Stimulated activated CD8-positive, alpha-beta memory T cell treated with anti-CD3 and anti-CD28 coated beads, Interleukin-7, amount 100 ng/mL, for 24 hours (primary cell): ENCODE data around the gene COL6A1.
"Not testable (repeated sequence)": the region's sequence is repeated elsewhere in the genome, so short reads cannot be mapped to it uniquely, and the experiment has no call there.

ENCODE experiments used
- DNase-seq: peaks from one replicate; pipeline ENCODE4 v3.0.0-alpha.2; 2020; ENCODE audit warnings: low read depth

The COL6A1 gene

GRCh38 chr21:46028573-46029091 lies 47.1 kb downstream of the COL6A1 start:
- DNase-seq: no peak

- no peak for DNase-seq
Measured at GRCh38 chr21:46029186-46029924, 47.8 kb downstream of the COL6A1 start.

DNA sequence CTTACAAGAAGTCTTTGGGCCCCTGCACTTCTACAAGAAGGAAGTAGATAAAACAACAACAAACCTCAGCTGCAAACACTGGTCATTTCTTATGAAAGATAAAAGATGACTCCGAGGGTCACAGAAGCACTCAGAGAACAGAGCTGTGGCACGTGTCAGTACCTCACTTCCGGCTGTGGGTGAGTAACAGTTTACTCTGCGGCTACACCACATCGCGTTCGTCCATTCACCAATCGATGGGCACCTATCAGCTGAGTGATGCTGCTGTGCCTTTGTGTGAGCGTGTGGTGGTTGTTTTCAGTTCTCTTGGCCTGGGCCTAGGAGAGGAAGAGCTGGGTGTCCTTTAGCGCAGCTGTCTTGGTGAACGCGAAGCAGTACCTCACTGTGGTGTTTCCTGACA lies 49.9 kb downstream of the COL6A1 start:
- no peak for DNase-seq

DNA sequence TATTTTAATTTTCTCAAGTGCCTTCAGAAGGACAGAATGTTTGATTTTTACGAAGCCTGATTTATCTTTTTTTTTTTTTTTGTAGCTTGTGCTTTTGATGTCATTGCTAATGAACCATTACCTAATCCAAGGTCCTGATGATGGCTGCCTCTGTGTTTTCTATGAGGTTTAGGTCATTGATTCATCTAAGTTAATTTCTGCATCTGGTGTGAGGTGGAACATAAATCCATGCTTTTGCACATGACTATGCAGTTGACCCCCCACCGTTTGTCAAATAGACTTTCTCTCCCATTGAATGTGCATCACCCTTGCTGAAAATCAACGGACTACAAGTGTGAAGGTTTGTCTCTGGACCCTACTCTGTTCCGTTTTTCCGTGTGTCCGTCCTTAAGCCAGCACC lies 50.5 kb downstream of the COL6A1 start:
- no peak for DNase-seq

DNA sequence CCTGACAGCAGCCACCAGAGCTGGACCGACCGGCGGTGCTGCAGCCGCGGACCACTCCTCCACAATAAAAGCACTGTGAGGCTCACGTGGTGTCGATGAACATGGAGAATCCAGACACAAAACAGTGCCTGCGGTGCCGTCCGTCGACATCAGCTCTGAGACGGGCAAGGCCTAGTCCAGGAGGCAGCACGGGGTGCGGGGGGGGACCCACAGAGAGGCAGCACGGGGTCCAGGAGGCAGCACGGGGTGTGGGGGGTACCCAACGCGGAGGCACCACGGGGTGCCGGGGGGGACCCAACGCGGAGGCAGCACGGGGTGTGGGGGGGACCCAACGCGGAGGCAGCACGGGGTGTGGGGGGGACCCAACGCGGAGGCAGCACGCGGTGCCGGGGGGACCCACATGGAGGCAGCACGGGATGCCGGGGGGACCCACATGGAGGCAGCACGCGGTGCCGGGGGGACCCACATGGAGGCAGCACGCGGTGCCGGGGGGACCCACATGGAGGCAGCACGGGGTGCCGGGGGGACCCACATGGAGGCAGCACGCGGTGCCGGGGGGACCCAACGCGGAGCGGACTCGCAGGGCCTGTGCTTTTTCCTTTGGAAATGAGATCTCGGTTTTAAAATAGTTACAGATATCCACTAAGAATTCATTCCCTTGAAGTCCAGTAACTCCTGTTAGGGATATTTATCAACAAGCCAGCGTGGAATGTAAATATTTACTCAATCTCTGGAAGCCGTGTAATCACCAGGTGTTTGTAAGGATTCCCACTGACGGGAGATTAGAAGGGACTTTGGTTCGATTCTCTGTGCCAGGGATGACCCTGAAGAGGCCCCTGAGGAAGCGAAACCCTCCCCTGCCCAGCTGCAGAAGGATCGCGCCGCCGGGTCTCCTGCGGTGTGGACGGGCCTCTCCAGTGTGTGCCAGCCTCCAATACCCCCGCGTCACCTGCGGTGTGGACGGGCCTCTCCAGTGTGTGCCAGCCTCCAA lies 52.1 kb downstream of the COL6A1 start:
- DNase-seq: no peak

GRCh38 chr21:46035809-46036695 lies 54.5 kb downstream of the COL6A1 start:
- no peak for DNase-seq

DNA sequence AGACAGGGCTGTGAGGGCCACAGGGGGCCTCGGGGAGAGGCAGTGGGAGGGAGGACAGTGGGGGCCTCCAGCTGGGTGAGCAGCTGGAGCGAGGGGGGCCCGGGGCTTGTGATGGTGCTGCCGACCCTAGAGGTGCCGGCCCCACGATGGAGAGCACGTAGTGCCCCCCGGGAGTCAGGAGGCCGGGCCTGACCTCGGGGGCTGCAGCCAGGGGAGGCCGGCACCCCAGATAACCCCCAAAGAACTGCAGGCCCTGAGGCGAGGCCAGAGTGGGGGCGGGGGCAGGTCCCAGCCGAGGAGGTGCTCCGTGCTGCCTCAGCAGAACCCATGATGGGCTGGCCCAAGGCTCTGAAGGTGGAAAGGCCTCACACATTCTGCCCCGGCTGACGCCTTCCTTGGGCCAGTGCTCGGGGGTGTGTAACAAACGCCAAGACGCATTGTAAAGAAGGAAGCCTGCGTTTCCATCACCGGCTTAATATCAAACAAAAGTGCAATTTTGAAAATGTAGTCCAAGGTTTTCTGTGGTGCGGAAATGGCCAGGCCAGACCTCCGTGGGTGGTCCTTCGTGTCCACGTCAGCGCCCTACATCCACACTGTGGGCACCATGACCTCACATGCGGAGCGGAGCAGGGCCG lies 55.2 kb downstream of the COL6A1 start:
- DNase-seq: no peak

- no peak for DNase-seq
Measured at GRCh38 chr21:46037331-46038325, 56.1 kb downstream of the COL6A1 start.

DNA sequence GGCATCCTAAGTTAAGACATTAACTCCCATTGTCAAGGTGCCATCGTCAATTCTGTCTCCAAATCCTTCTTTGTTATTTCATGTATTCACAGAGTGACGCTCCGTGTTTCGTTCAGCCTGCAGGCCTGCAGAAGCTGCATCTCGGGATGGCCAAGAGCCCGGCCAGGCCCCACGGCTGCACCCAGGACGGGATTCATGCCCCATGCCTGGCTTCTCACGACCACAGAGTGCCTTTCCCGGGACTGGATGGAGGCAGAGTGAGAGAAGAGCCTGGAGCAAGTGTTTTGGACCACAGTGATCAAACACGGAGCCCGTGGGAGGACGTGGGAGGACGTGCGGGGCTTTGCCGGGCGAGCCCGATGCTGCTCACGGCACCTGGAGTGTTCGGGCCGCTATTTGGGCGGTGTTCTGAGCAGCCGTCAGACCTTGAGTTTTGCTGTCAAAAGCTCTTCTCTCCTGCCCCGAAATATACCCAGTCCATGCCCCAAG lies 56.8 kb downstream of the COL6A1 start:
- no peak for DNase-seq

DNA sequence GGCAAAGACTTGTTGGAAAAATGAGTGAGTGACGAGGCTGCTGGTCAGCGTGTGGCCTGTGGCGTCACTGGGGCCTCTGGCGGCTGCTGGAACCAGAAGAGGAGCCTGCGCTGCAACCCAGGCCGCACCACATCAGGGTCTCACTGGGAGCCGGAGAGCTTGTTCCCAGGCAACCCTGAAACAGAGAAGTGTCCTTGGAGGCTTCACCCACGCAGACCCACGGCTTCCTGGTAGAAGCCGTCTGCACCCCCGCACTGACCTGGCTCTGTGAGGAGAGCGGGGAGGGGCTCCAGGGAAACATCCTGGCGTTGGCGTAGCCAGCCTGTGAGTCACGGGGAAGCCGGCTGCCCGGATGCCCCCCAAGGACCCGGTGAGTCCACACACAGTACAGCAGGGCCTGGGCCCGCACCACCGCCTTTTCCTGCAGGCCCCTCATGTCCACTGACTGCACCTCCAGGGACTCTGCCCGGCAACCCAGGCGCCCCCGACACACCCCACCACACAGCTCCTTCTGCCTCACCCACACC lies 57.4 kb downstream of the COL6A1 start:
- no peak for DNase-seq

DNA sequence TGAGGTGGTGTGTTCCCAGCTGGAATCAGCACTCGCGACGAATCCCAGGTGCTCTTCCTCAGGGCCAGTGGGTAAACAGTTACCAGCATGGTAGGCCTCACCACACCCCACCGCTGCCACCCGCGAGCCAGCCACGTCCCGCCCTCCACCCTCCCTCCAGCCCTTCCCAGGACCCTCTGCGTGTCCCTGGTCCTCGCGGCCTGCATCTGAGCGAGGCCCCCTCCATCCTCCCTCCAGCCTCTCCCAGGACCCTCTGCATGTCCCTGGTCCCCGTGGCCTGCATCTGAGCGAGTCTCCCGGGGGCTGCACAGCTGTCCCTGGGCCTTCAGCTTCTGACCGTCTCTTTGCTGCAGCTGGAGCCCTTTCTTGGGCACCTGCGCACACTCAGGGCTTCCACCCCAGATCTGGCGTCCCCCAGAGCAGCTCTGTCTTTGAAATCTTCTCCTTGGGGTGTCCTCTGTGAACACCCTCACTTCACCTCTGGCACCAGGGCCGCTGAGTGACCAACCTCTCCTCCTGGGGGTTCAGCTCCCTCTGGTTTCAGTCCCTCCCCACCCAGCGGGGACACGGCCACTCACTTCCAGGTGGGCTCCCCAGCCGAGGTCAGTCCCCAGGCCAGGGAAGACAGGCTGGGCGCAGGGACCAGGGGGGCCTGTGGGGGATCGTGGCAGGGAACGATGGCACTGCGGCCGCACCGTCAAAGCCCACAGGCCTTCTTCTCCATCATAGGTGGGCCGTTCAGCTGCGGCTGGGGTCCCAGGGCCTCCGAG lies 58.5 kb downstream of the COL6A1 start:
- no peak for DNase-seq

DNA sequence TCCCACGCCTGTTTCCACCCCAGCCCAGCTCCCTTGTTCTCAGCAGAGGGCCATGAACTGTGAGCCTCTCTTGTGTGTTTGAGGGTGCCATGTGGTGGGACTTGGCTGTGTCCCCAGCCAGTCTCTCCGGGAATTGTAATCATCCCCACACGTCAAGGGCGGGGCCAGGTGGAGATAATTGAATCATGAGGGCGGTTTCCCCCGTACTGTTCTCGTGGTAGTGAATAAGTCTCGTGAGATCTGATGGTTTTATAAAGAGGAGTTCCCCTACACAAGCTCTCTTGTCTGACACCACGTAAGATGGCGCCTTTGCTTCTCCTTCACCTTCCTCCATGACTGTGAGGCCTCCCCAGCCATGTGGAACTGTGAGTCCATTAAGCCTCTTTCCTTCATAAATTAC lies 59.1 kb downstream of the COL6A1 start:
- no peak for DNase-seq

- DNase-seq: no peak
Measured at GRCh38 chr21:46041183-46041582, 59.6 kb downstream of the COL6A1 start.

DNA sequence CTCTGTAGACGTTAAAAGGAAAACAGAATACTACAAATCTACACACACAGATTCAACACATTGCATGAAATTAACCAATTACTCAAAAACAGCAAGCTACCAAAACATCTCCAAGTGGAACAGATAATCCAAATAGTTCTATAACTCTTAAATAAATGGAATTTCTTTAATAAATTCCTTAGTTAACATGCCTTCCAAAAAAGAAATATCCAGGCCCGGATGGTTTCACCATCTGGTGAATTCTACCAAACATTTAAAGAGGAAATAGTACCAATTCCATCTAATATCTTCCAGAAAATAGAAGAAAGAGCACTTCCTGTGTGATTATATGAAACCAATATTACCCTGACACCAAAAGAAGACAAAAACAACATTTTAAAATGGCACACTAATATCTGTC lies 63.6 kb downstream of the COL6A1 start:
- no peak for DNase-seq

GRCh38 chr21:46046471-46046870 lies 64.9 kb downstream of the COL6A1 start:
- no peak for DNase-seq

- DNase-seq: not testable (repeated sequence)
Measured at GRCh38 chr21:46046906-46047305, 65.3 kb downstream of the COL6A1 start.

GRCh38 chr21:46048926-46049889 lies 67.6 kb downstream of the COL6A1 start:
- DNase-seq: no peak
